ENCODE results near the gene PWWP2B.

DNA sequence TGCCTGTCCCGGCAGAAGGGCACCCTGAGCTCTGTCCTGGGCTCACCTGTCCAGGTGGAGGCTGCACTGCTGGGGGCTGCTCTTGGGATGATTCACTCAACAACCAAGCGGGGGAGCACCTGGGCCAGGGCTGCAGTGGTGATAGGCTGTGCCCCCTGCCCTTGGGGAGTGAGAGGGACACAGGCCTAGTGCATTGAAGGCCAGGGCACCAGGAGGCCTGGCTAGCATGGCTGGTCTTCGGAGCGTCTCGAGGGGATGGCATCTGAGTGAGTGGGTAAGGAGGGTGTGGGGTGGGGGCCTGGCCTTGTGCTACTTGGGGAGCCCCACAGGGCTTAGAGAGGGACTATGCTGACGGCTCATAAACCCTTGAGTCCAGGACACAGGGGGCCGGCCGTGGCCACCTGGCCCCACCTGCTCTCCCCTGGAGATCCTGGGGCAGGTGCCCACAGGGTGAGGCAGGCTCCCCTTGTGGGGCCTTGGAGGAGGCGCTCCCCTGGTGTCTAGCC is 3.1 kb downstream of the PWWP2B start:
- TF ChIP-seq, protein P1, sequence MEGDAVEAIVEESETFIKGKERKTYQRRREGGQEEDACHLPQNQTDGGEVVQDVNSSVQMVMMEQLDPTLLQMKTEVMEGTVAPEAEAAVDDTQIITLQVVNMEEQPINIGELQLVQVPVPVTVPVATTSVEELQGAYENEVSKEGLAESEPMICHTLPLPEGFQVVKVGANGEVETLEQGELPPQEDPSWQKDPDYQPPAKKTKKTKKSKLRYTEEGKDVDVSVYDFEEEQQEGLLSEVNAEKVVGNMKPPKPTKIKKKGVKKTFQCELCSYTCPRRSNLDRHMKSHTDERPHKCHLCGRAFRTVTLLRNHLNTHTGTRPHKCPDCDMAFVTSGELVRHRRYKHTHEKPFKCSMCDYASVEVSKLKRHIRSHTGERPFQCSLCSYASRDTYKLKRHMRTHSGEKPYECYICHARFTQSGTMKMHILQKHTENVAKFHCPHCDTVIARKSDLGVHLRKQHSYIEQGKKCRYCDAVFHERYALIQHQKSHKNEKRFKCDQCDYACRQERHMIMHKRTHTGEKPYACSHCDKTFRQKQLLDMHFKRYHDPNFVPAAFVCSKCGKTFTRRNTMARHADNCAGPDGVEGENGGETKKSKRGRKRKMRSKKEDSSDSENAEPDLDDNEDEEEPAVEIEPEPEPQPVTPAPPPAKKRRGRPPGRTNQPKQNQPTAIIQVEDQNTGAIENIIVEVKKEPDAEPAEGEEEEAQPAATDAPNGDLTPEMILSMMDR (IDR thresholded peaks at IDR 0.05) = no peak
- TF ChIP-seq POLR2A (IDR thresholded peaks at IDR 0.05) = no peak

Measured in esophagus squamous epithelium (tissue), 4 donors.